GM19438 (cell line): Measurements from ENCODE around the gene NFASC.

ENCODE experiments used
- ATAC-seq: cut with Tn5 transposase; IDR thresholded peaks from one replicate; pipeline ENCODE4 v1.9.1; 2021; ENCODE audit warnings: low read depth; ENCODE audit not compliant: unreplicated experiment

NFASC gene

GRCh38 chr1:204976646-204977045 is 106.0 kb downstream of the NFASC start:
- ATAC-seq, result no peak

GRCh38 chr1:204977318-204977717 is 106.7 kb downstream of the NFASC start:
- ATAC-seq, result no peak

- no peak for ATAC-seq
Measured at GRCh38 chr1:204978782-204979181, 108.1 kb downstream of the NFASC start.

- ATAC-seq, result no peak
Measured at GRCh38 chr1:204979306-204979705, 108.6 kb downstream of the NFASC start.

GRCh38 chr1:204979891-204980649 is 109.4 kb downstream of the NFASC start:
- no peak for ATAC-seq

- no peak for ATAC-seq
Measured at GRCh38 chr1:204980840-204981405, 110.3 kb downstream of the NFASC start.

- no peak for ATAC-seq
Measured at GRCh38 chr1:204983136-204983535, 112.5 kb downstream of the NFASC start.

- no peak for ATAC-seq
Measured at GRCh38 chr1:204983881-204984280, 113.2 kb downstream of the NFASC start.

- no peak for ATAC-seq
Measured at GRCh38 chr1:204984499-204984898, 113.8 kb downstream of the NFASC start.

- no peak for ATAC-seq
Measured at GRCh38 chr1:204986181-204986580, 115.5 kb downstream of the NFASC start.

GRCh38 chr1:204987689-204988088 is 117.0 kb downstream of the NFASC start:
- ATAC-seq, result no peak

GRCh38 chr1:204988196-204988595 is 117.5 kb downstream of the NFASC start:
- no peak for ATAC-seq

GRCh38 chr1:204989266-204990058 is 118.8 kb downstream of the NFASC start:
- ATAC-seq, result no peak

- no peak for ATAC-seq
Measured at GRCh38 chr1:204990059-204990664, 119.5 kb downstream of the NFASC start.

- ATAC-seq, result no peak
Measured at GRCh38 chr1:204990721-204991341, 120.2 kb downstream of the NFASC start.

GRCh38 chr1:204991342-204991844 is 120.7 kb downstream of the NFASC start:
- ATAC-seq, result no peak

- ATAC-seq, result no peak
Measured at GRCh38 chr1:204992201-204992997, 121.7 kb downstream of the NFASC start.

GRCh38 chr1:204992998-204993314 is 122.3 kb downstream of the NFASC start:
- ATAC-seq, result no peak

GRCh38 chr1:204994086-204994862 is 123.6 kb downstream of the NFASC start:
- no peak for ATAC-seq
